Activated CD4-positive, alpha-beta T cell treated with anti-CD3 and anti-CD28 coated beads, Interleukin-2, amount 50 U/mL, for 4 hours (primary cell): ENCODE results near the gene ARHGAP6.

Experiments used
- DNase-seq, 2 experiments: peaks; one replicate each; pipeline ENCODE4 v3.0.0-alpha.2; 2020

ARHGAP6 gene

GRCh38 chrX:11451151-11451550, 214.6 kb downstream of the ARHGAP6 start:
- no peak for DNase-seq

GRCh38 chrX:11450354-11450753, 215.4 kb downstream of the ARHGAP6 start:
- DNase-seq, result no peak

GRCh38 chrX:11449613-11450012, 216.1 kb downstream of the ARHGAP6 start:
- no peak for DNase-seq

- no peak for DNase-seq
These were observed 218.3 kb downstream of the ARHGAP6 start for GRCh38 chrX:11447418-11447817.

- DNase-seq, result no peak
These were observed 218.8 kb downstream of the ARHGAP6 start for GRCh38 chrX:11446949-11447348.

- no peak for DNase-seq
These were observed 219.4 kb downstream of the ARHGAP6 start for GRCh38 chrX:11446336-11446735.

- DNase-seq, result no peak
These were observed 220.2 kb downstream of the ARHGAP6 start for GRCh38 chrX:11445540-11445939.

GRCh38 chrX:11444052-11444451, 221.7 kb downstream of the ARHGAP6 start:
- no peak for DNase-seq

GRCh38 chrX:11439846-11440245, 225.9 kb downstream of the ARHGAP6 start:
- no peak for DNase-seq

GRCh38 chrX:11438767-11439166, 227.0 kb downstream of the ARHGAP6 start:
- DNase-seq, result no peak

GRCh38 chrX:11438380-11438723, 227.4 kb downstream of the ARHGAP6 start:
- DNase-seq, result no peak

GRCh38 chrX:11437642-11438379, 227.9 kb downstream of the ARHGAP6 start:
- DNase-seq, result no peak

GRCh38 chrX:11435568-11435967, 230.2 kb downstream of the ARHGAP6 start:
- no peak for DNase-seq

GRCh38 chrX:11434607-11435006, 231.1 kb downstream of the ARHGAP6 start:
- DNase-seq, result no peak

- DNase-seq, result no peak
These were observed 233.9 kb downstream of the ARHGAP6 start for GRCh38 chrX:11431786-11432185.

GRCh38 chrX:11430271-11430670, 235.4 kb downstream of the ARHGAP6 start:
- DNase-seq, result no peak

GRCh38 chrX:11429538-11430085, 236.1 kb downstream of the ARHGAP6 start:
- DNase-seq, result no peak

GRCh38 chrX:11427453-11428071, 238.2 kb downstream of the ARHGAP6 start:
- DNase-seq, result no peak

- DNase-seq, result no peak
These were observed 238.8 kb downstream of the ARHGAP6 start for GRCh38 chrX:11426712-11427452.

- no peak for DNase-seq
These were observed 240.6 kb downstream of the ARHGAP6 start for GRCh38 chrX:11424903-11425674.

GRCh38 chrX:11423949-11424348, 241.8 kb downstream of the ARHGAP6 start:
- no peak for DNase-seq

GRCh38 chrX:11423362-11423818, 242.3 kb downstream of the ARHGAP6 start:
- no peak for DNase-seq

- DNase-seq, result no peak
These were observed 243.2 kb downstream of the ARHGAP6 start for GRCh38 chrX:11422525-11422857.
